Measurements from ENCODE around the gene EP400.

- no peak for TF ChIP-seq CTCF (IDR thresholded peaks at IDR 0.05; ENCODE audit: control extremely low read depth in 1 of 3, insufficient read depth in 1 of 3, low read depth in 1 of 3, low read length in 3 of 3)
- TF ChIP-seq EZH2 (IDR thresholded peaks at IDR 0.05; ENCODE audit: low read depth, low read length, severe bottlenecking): no peak
- no peak for TF ChIP-seq RNF2 (IDR thresholded peaks at IDR 0.05; ENCODE audit: borderline replicate concordance, low read depth, low read length, missing control alignments, poor library complexity, severe bottlenecking)
- TF ChIP-seq RBBP5 (IDR thresholded peaks at IDR 0.05; ENCODE audit: borderline replicate concordance, low read depth, low read length): no peak
Measured at GRCh38 chr12:132108211-132108832, 158.6 kb downstream of the EP400 start.

Measured in H1 (cell line).